Measurements from ENCODE around the gene EPG5. TPM values are rescaled to one million over a fixed set of nuclear protein-coding genes. Genes with fewer than 3 reads are reported as not detected.
A peak's percentile ranks its signal among the peaks of the same experiment; 100 is the strongest.
"Not testable (repeated sequence)": the region's sequence is repeated elsewhere in the genome, so short reads cannot be mapped to it uniquely, and the experiment has no call there.

The EPG5 gene
- total RNA-seq, 1 donor from 2014 or later = 10.5 TPM

DNA sequence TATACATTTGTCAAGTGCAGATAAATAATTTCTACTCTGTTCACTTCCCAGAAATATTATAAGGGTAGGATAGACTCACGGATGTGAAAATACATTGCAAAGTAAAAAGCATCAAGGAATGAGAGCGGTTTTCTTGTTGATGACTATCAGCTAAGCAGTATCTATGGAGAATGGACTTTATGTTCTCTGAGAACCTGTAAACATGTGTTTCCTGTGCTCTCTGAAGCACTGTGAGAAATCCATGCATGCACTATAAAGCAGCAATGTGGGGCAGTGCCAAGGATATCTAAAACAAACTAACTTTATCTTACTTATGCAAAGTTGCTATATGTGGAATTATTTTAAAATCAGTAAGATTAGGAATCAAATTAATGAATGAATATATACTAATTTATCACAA, 146.1 kb downstream of the EPG5 start:
- H3K4me3 ChIP-seq (ENCODE audit: low read depth, low read length) = no peak overlapping the region
- H3K36me3 ChIP-seq (ENCODE audit: control insufficient read depth, insufficient read depth, low read length) = no peaks in the 10 kb centered on the region
- TF ChIP-seq, protein P1, sequence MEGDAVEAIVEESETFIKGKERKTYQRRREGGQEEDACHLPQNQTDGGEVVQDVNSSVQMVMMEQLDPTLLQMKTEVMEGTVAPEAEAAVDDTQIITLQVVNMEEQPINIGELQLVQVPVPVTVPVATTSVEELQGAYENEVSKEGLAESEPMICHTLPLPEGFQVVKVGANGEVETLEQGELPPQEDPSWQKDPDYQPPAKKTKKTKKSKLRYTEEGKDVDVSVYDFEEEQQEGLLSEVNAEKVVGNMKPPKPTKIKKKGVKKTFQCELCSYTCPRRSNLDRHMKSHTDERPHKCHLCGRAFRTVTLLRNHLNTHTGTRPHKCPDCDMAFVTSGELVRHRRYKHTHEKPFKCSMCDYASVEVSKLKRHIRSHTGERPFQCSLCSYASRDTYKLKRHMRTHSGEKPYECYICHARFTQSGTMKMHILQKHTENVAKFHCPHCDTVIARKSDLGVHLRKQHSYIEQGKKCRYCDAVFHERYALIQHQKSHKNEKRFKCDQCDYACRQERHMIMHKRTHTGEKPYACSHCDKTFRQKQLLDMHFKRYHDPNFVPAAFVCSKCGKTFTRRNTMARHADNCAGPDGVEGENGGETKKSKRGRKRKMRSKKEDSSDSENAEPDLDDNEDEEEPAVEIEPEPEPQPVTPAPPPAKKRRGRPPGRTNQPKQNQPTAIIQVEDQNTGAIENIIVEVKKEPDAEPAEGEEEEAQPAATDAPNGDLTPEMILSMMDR (IDR thresholded peaks at IDR 0.05; ENCODE audit: insufficient read depth, low read length, severe bottlenecking) = no peak
- DNase-seq (ENCODE audit: low read depth) (no peak), FAIRE-seq (no peak)
- no peaks in the 10 kb centered on the region for H3K27me3 ChIP-seq (ENCODE audit: control insufficient read depth, insufficient read depth, low read length)

DNA sequence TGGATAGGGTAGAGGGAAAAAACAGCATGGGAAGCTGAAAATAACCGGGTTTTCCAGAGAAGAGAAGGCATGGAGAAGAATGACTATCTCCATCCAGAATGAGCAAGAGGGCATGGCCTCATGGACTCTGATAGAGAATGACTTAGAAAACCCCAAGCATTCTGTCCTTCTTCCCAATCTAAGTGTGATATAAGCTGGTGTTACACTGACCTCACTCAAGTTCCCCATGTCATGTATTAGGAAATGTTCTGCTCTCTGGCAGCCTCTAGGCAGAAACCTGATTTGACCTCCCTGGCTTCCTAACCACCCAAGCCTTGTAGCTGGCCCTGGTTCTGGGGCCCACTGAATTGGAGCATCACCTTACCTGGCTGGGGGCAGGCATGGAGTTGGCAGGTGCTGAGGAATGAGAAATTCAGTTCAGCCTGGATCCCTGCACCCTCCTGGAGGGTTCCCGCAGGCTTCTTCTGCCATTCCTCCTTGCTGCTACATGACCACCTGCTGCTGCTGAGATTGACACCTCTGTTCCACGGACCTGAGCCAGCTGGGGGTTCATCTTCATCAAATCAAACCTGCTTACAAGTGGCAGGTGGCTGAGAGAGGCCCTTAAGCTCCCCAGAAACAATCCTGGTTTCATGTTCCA, 146.9 kb downstream of the EPG5 start:
- no peaks in the 10 kb centered on the region for H3K27me3 ChIP-seq (ENCODE audit: control insufficient read depth, insufficient read depth, low read length)
- TF ChIP-seq, protein P1 (IDR thresholded peaks at IDR 0.05; ENCODE audit: insufficient read depth, low read length, severe bottlenecking) = no peak
- DNase-seq (ENCODE audit: low read depth) = no peak
- no peak for FAIRE-seq
- no peaks in the 10 kb centered on the region for H3K36me3 ChIP-seq (ENCODE audit: control insufficient read depth, insufficient read depth, low read length)
- H3K4me3 ChIP-seq (ENCODE audit: low read depth, low read length) = no peak overlapping the region

DNA sequence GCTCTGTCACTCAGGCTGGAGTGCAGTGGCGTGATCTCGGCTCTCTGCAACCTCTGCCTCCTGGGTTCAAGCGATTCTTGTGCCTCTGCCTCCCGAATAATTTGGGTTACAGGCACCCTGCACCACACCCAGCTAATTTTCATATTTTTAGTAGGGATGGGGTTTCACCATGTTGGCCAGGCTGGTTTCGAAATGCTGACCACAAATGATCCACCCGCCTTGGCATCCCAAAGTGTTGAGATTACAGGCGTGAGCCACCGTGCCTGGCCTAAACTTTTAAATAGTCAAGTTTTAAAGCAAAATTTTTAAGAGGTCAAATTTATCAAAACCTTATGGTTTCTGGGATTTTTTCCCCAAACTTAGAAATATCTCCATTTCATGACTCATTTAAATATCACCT, 148.4 kb downstream of the EPG5 start:
- not testable (repeated sequence) for H3K4me3 ChIP-seq (ENCODE audit: low read depth, low read length); H3K27me3 ChIP-seq (ENCODE audit: control insufficient read depth, insufficient read depth, low read length); FAIRE-seq; H3K36me3 ChIP-seq (ENCODE audit: control insufficient read depth, insufficient read depth, low read length); DNase-seq (ENCODE audit: low read depth)

DNA sequence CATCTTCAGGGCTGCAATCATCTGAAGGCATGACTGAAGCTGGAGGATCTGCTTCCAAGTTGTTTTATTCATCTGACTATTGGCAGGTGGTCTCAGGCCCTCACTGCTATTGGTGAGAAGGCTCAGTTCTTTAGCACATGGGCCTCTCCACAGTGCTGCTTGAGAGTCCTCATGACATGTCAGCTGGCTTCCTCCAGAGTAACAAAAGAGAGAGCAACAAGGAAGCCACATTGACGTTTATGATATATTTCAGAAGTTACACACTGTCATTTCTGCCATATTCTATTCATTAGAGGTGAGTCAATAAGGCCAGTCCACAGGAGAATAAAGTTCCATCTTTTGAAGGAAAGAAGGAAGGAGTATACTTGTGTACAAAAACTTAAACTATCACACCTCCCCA, 149.6 kb downstream of the EPG5 start:
- no peak for DNase-seq (ENCODE audit: low read depth)
- Histone ChIP-seq H3K27me3 (ENCODE audit: control insufficient read depth, insufficient read depth, low read length) (no peaks in the 10 kb centered on the region), H3K36me3 (ENCODE audit: control insufficient read depth, insufficient read depth, low read length) (no peaks in the 10 kb centered on the region), H3K4me3 (ENCODE audit: low read depth, low read length) (no peak overlapping the region)
- FAIRE-seq = no peak
- TF ChIP-seq, protein P1 (IDR thresholded peaks at IDR 0.05; ENCODE audit: insufficient read depth, low read length, severe bottlenecking) = no peak

DNA sequence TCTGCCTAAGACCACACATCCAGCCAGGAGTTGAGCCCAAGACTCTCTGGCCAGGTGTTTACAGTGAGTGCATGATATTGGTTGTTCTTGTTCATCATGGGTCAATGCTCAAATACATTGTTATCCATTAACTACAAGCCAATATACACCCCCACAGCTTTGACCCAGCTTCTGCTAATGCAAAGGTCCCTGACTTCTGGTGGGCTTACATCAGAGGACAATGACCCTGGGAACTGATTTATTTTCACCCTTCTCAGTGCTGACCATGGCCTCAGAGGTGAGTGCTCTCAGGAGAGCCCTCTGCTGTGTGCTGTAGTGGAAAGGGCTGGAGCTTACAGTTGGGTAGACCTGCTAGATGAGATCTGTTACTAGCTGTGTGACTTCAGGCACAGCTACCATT, 152.4 kb downstream of the EPG5 start:
- peak; percentile 91 for FAIRE-seq
- DNase-seq (ENCODE audit: low read depth); H3K27me3 ChIP-seq (ENCODE audit: control insufficient read depth, insufficient read depth, low read length): not testable (repeated sequence)

DNA sequence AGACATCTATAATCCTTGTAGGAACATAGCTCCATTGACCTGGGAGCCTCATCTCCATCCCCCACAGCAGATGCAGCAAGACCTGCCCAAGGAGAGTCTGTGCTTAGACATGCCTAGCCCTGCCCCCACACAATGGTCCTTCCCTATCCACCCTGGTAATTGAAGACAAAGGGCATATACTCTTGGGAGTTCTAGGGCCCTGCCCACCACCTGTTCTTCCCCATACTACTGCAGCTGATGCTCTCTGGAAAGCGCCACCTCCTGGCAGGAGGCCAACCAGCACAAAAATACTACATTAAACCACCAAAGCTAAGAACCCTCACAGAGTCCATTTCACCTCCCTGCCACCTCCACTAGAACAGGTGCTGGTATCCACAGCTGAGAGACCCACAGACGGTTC, 160.0 kb downstream of the EPG5 start:
- TF ChIP-seq, protein P1 (IDR thresholded peaks at IDR 0.05; ENCODE audit: insufficient read depth, low read length, severe bottlenecking) = peak; percentile 5
- not testable (repeated sequence) for H3K36me3 ChIP-seq (ENCODE audit: control insufficient read depth, insufficient read depth, low read length); H3K27me3 ChIP-seq (ENCODE audit: control insufficient read depth, insufficient read depth, low read length); FAIRE-seq; H3K4me3 ChIP-seq (ENCODE audit: low read depth, low read length)
- DNase-seq (ENCODE audit: low read depth) = peak; percentile 81

More for the DNA sequence above, 152.4 kb downstream of the EPG5 start:
- not testable (repeated sequence) for H3K4me3 ChIP-seq (ENCODE audit: low read depth, low read length); H3K36me3 ChIP-seq (ENCODE audit: control insufficient read depth, insufficient read depth, low read length)

DNA sequence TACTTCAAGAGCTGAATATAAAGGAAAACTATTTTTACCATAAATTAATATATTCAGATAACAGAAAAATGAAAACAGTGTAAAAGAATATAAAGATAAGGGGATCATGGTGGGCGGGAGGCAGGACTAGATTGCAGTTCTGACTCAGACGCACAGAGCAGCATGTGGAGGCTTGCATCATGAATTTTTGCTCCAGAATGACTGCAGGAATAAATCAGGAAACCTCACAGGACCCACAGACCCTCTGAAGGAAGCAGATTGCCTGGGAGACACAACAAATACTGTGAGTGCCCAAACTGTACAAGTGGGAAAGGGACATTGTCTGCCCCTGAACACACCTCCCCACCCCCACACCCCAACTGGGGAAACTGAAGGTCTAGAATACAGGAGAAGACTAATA, 160.9 kb downstream of the EPG5 start:
- peak; percentile 82 for DNase-seq (ENCODE audit: low read depth)
- H3K27me3 ChIP-seq (ENCODE audit: control insufficient read depth, insufficient read depth, low read length) = no peaks in the 10 kb centered on the region
- H3K4me3 ChIP-seq (ENCODE audit: low read depth, low read length) = no peak overlapping the region
- TF ChIP-seq, protein P1 (IDR thresholded peaks at IDR 0.05; ENCODE audit: insufficient read depth, low read length, severe bottlenecking) = no peak
- no peaks in the 10 kb centered on the region for H3K36me3 ChIP-seq (ENCODE audit: control insufficient read depth, insufficient read depth, low read length)
- FAIRE-seq = no peak
